Peyer's patch (tissue), 4 donors: ENCODE data around the gene SETD1A. TPM values are rescaled to one million over a fixed set of nuclear protein-coding genes. Genes with fewer than 3 reads are reported as not detected.
"Not testable (repeated sequence)": the region's sequence is repeated elsewhere in the genome, so short reads cannot be mapped to it uniquely, and the experiment has no call there.

Experiments
- DNase-seq, 3 donors: peaks; one replicate each; pipeline ENCODE4 v3.0.0-alpha.2; 2017 to 2019
- H3K27ac ChIP-seq, 4 donors: fragments of 200-600 bp; sonication (generic); one replicate each; pipeline ENCODE4 v1.5.1; 2016 to 2019
- H3K27me3 ChIP-seq, 2 donors: fragments of 200-600 bp; sonication (generic); one replicate each; pipeline ENCODE4 v1.5.1; 2019
- H3K36me3 ChIP-seq, 3 donors: fragments of 200-600 bp; sonication (generic); one replicate each; pipeline ENCODE4 v1.5.1; 2016 to 2019
- H3K4me1 ChIP-seq, 4 donors: fragments of 200-600 bp; sonication (generic); one replicate each; pipeline ENCODE4 v1.5.1; 2016 to 2019
- H3K4me3 ChIP-seq, 4 donors: fragments of 200-600 bp; sonication (generic); 1 replicate in 3 of 4; 2 replicates in 1 of 4; pipeline ENCODE4 v1.5.1; 2016 to 2019; ENCODE audit warnings: mild to moderate bottlenecking in 1 of 4
- H3K9me3 ChIP-seq, 4 donors: fragments of 200-600 bp; sonication (generic); one replicate each; pipeline ENCODE4 v1.5.1; 2016 to 2019; ENCODE audit warnings: mild to moderate bottlenecking in 1 of 4
- CTCF ChIP-seq, 6 experiments: fragments of 450-650 bp in 4 of 6; fragments of 200-600 bp in 2 of 6; sonication (generic) in 1 of 6; IDR thresholded peaks; one replicate each; pipeline ENCODE4 v1.5.1; 2017 to 2019; ENCODE audit warnings: antibody characterized with exemption in 6 of 6, mild to moderate bottlenecking in 3 of 6, moderate library complexity in 1 of 6
- POLR2A ChIP-seq, 2 donors: fragments of 450-650 bp; IDR thresholded peaks; one replicate each; pipeline ENCODE4 v1.5.1; 2017; ENCODE audit warnings: antibody characterized with exemption in 2 of 2, mild to moderate bottlenecking in 2 of 2, moderate library complexity in 2 of 2
- total RNA-seq, 4 donors: library from RNA; depleted of rRNA; stranded (reverse); fragments of >200 nt; gene quantifications; one replicate each; pipeline ENCODE4 v1.1.0, GENCODE V29; 2016

The SETD1A gene
- total RNA-seq, 4 donors from 2014 or later: 10.0 to 22.0 (median 16.5) TPM

- no peak for TF ChIP-seq CTCF (IDR thresholded peaks at IDR 0.05)
- TF ChIP-seq POLR2A (IDR thresholded peaks at IDR 0.05): no peak
- H3K9me3 ChIP-seq: no peaks in the 10 kb centered on the region
- DNase-seq: no peak
- H3K27ac ChIP-seq: no peak overlapping the region
- H3K36me3 ChIP-seq: no peaks in the 10 kb centered on the region
- peak overlapping the region in 1 of 4 donors; percentile 27 for H3K4me3 ChIP-seq
- peaks cover 0 to 15% of the 10 kb centered on the region in 2 donors for H3K27me3 ChIP-seq
- peaks cover 0 to 7% (median 2%) of the 10 kb centered on the region in 4 donors for H3K4me1 ChIP-seq
Observed at GRCh38 chr16:31009894-31010584, 52.5 kb downstream of the SETD1A start.

- peak within 1 kb of the TSS in 2 of 4 donors; percentile 27 to 28 for H3K4me3 ChIP-seq
- no peaks in the 10 kb centered on the region for H3K36me3 ChIP-seq
- H3K27me3 ChIP-seq: peaks cover 0 to 15% of the 10 kb centered on the region in 2 donors
- peak in 2 of 3 donors; percentile 21 to 57 for DNase-seq
- H3K27ac ChIP-seq: no peak within 1 kb of the TSS
- peaks cover 0 to 7% (median 2%) of the 10 kb centered on the region in 4 donors for H3K4me1 ChIP-seq
- no peaks in the 10 kb centered on the region for H3K9me3 ChIP-seq
- no peak for TF ChIP-seq CTCF (IDR thresholded peaks at IDR 0.05)
- TF ChIP-seq POLR2A (IDR thresholded peaks at IDR 0.05): no peak
Observed at GRCh38 chr16:31010585-31011325, 53.2 kb downstream of the SETD1A start, which contains the start of gene STX1B. TSS of gene STX1B (minus strand) at chr16:31010638. CDS start at chr16:31010396, 242 bp downstream.

GRCh38 chr16:31011815-31012214, 54.3 kb downstream of the SETD1A start:
- DNase-seq, H3K27ac ChIP-seq, H3K36me3 ChIP-seq, H3K9me3 ChIP-seq, H3K4me3 ChIP-seq, H3K4me1 ChIP-seq: not testable (repeated sequence)
- H3K27me3 ChIP-seq: peaks cover 0 to 15% of the 10 kb centered on the region in 2 donors

- H3K4me1 ChIP-seq, H3K4me3 ChIP-seq, H3K27ac ChIP-seq, H3K9me3 ChIP-seq, H3K36me3 ChIP-seq, DNase-seq: not testable (repeated sequence)
- H3K27me3 ChIP-seq: peaks cover 0 to 15% of the 10 kb centered on the region in 2 donors
Observed at GRCh38 chr16:31013292-31013691, 55.7 kb downstream of the SETD1A start.

GRCh38 chr16:31016018-31016417, 58.5 kb downstream of the SETD1A start:
- no peaks in the 10 kb centered on the region for H3K9me3 ChIP-seq
- H3K27ac ChIP-seq: no peak overlapping the region
- no peak for DNase-seq
- no peak for TF ChIP-seq CTCF (IDR thresholded peaks at IDR 0.05)
- no peak for TF ChIP-seq POLR2A (IDR thresholded peaks at IDR 0.05)
- H3K27me3 ChIP-seq: peaks cover 0 to 2% of the 10 kb centered on the region in 2 donors
- H3K4me3 ChIP-seq: no peak overlapping the region
- H3K4me1 ChIP-seq: peaks cover 0 to 3% (median 0%) of the 10 kb centered on the region in 4 donors
- H3K36me3 ChIP-seq: no peaks in the 10 kb centered on the region

GRCh38 chr16:31017756-31018155, 60.2 kb downstream of the SETD1A start:
- H3K27ac ChIP-seq, H3K36me3 ChIP-seq, H3K9me3 ChIP-seq, H3K27me3 ChIP-seq, H3K4me3 ChIP-seq, H3K4me1 ChIP-seq, DNase-seq: not testable (repeated sequence)

GRCh38 chr16:31020536-31020935, 63.0 kb downstream of the SETD1A start:
- TF ChIP-seq CTCF (IDR thresholded peaks at IDR 0.05) (no peak), POLR2A (IDR thresholded peaks at IDR 0.05) (no peak)
- Histone ChIP-seq H3K4me3 (no peak overlapping the region), H3K4me1 (no peaks in the 10 kb centered on the region), H3K27me3 (no peaks in the 10 kb centered on the region), H3K27ac (no peak overlapping the region), H3K36me3 (no peaks in the 10 kb centered on the region), H3K9me3 (no peaks in the 10 kb centered on the region)
- no peak for DNase-seq
